SK-N-SH (cell line): ENCODE results near the gene PRKG1. TPM values are rescaled to one million over a fixed set of nuclear protein-coding genes. Genes with fewer than 3 reads are reported as not detected.

Experiments
- CTCF ChIA-PET: fragments of 300-600, 350-600 bp; formaldehyde crosslinking; extraction: SDS; loops from one replicate; lab custom pipeline; 2021; lab: Yijun Ruan, JAX
- POLR2A ChIA-PET: fragments of 350-600 bp; sonication (Branson Sonifier 250); formaldehyde crosslinking; extraction: SDS; loops from one replicate; lab custom pipeline; 2020; ENCODE audit warnings: antibody characterized with exemption, inconsistent platforms; lab: Yijun Ruan, JAX
- DNase-seq: peaks from one replicate; pipeline ENCODE4 v3.0.0; 2012
- H2AFZ ChIP-seq: fragments of 200-600 bp; sonication (generic); 2 replicates; pipeline ENCODE4 v1.8.1; 2016; ENCODE audit warnings: antibody characterized with exemption, mild to moderate bottlenecking, low read depth
- H3F3A ChIP-seq: fragments of 200-600 bp; sonication (generic); replicated peaks from 2 replicates; pipeline ENCODE3; 2016; ENCODE audit warnings: antibody characterized with exemption, mild to moderate bottlenecking; ENCODE audit not compliant: insufficient read depth
- H3K27ac ChIP-seq, 2 experiments: fragments of 200-500 bp in 1 of 2; fragments of 200-600 bp in 1 of 2; sonication (Bioruptor generic) in 1 of 2; sonication (generic), shearing (Covaris generic) in 1 of 2; 2 replicates each; pipeline versions ENCODE4 v1.5.1 to v1.6.1; 2014 to 2016; ENCODE audit warnings: low read depth in 2 of 2, inconsistent platforms in 1 of 2, low read length in 1 of 2, mild to moderate bottlenecking in 1 of 2, mixed read lengths in 1 of 2
- H3K27me3 ChIP-seq: fragments of 200-600 bp; sonication (generic), shearing (Covaris generic); 2 replicates; pipeline ENCODE4 v1.6.1; 2016; ENCODE audit warnings: mixed run types; ENCODE audit not compliant: insufficient read depth
- H3K36me3 ChIP-seq, 2 experiments: fragments of 200-500 bp in 1 of 2; fragments of 200-600 bp in 1 of 2; sonication (Bioruptor generic) in 1 of 2; sonication (generic) in 1 of 2; replicated peaks in 1 of 2; 2 replicates each; pipeline versions ENCODE3 to v1.5.1; 2014 to 2016; ENCODE audit warnings: low read length in 1 of 2, mild to moderate bottlenecking in 1 of 2; ENCODE audit not compliant: insufficient read depth in 2 of 2, control insufficient read depth in 1 of 2
- H3K4me1 ChIP-seq, 2 experiments: fragments of 200-500 bp in 1 of 2; fragments of 200-600 bp in 1 of 2; sonication (Bioruptor generic) in 1 of 2; sonication (generic), shearing (Covaris generic) in 1 of 2; 2 replicates each; pipeline versions ENCODE4 v1.5.1 to v1.6.1; 2014 to 2016; ENCODE audit warnings: low read depth in 1 of 2, low read length in 1 of 2, mixed run types in 1 of 2; ENCODE audit not compliant: insufficient read depth in 2 of 2, control insufficient read depth in 1 of 2
- H3K4me2 ChIP-seq: fragments of 200-600 bp; sonication (generic), shearing (Covaris generic); 2 replicates; pipeline ENCODE4 v1.6.1; 2017; ENCODE audit warnings: mixed run types
- H3K4me3 ChIP-seq, 2 experiments: fragments of 200-500 bp in 1 of 2; fragments of 200-600 bp in 1 of 2; sonication (Bioruptor generic) in 1 of 2; sonication (generic), shearing (Covaris generic) in 1 of 2; 2 replicates each; pipeline versions ENCODE4 v1.5.1 to v1.8.1; 2014 to 2016; ENCODE audit warnings: low read depth in 2 of 2, inconsistent platforms in 1 of 2, low read length in 1 of 2, mild to moderate bottlenecking in 1 of 2, mixed read lengths in 1 of 2, moderate library complexity in 1 of 2
- H3K79me2 ChIP-seq: fragments of 200-600 bp; sonication (generic); 2 replicates; pipeline ENCODE4 v1.8.1; 2017; ENCODE audit warnings: mild to moderate bottlenecking; ENCODE audit not compliant: insufficient read depth
- H3K9ac ChIP-seq: fragments of 200-600 bp; sonication (generic); 2 replicates; pipeline ENCODE4 v1.6.1; 2017; ENCODE audit warnings: mixed run types
- H3K9me2 ChIP-seq: fragments of 200-600 bp; sonication (generic); 2 replicates; pipeline ENCODE4 v1.6.1; 2017; ENCODE audit warnings: mixed run types
- H3K9me3 ChIP-seq: fragments of 200-600 bp; sonication (generic); 2 replicates; pipeline ENCODE4 v1.6.1; 2017; ENCODE audit warnings: mixed run types, mild to moderate bottlenecking, moderate library complexity
- H4K20me1 ChIP-seq: fragments of 200-600 bp; sonication (generic); 2 replicates; pipeline ENCODE4 v1.6.1; 2017; ENCODE audit warnings: mild to moderate bottlenecking, mixed run types; ENCODE audit not compliant: insufficient read depth
- FOSL2 ChIP-seq: IDR thresholded peaks from 2 replicates; pipeline ENCODE4 v1.4.0; 2012; ENCODE audit warnings: low read depth, mild to moderate bottlenecking, moderate library complexity, borderline replicate concordance
- FOXM1 ChIP-seq: IDR thresholded peaks from 2 replicates; pipeline ENCODE4 v1.4.0; 2012; ENCODE audit warnings: low read depth, mild to moderate bottlenecking
- JUND ChIP-seq: IDR thresholded peaks from 2 replicates; pipeline ENCODE4 v1.4.0; 2012
- MEF2A ChIP-seq: IDR thresholded peaks from 2 replicates; pipeline ENCODE4 v1.4.0; 2012; ENCODE audit warnings: low read depth, borderline replicate concordance
- NFIC ChIP-seq: IDR thresholded peaks from 2 replicates; pipeline ENCODE4 v1.4.0; 2012; ENCODE audit warnings: borderline replicate concordance
- NRF1 ChIP-seq: IDR thresholded peaks from 2 replicates; pipeline ENCODE4 v1.6.1; 2012; ENCODE audit warnings: low read depth, mild to moderate bottlenecking, low read length
- POLR2AphosphoS5 ChIP-seq: IDR thresholded peaks from 2 replicates; pipeline ENCODE4 v1.6.1; 2012; ENCODE audit warnings: low read depth, low read length
- RAD21 ChIP-seq: IDR thresholded peaks from 2 replicates; pipeline ENCODE4 v1.6.1; 2012; ENCODE audit warnings: mild to moderate bottlenecking, low read length
- RCOR1 ChIP-seq: fragments of 150-350 bp; IDR thresholded peaks from 2 replicates; pipeline ENCODE4 v1.6.1; 2017; ENCODE audit warnings: antibody characterized with exemption, low read length
- TAF1 ChIP-seq: IDR thresholded peaks from 2 replicates; pipeline ENCODE4 v1.6.1; 2012; ENCODE audit warnings: low read depth, mild to moderate bottlenecking, low read length, moderate library complexity, borderline replicate concordance
- WGBS: methylation state at CpG from one replicate; pipeline ENCODE4 v1.1.6; 2017; ENCODE audit warnings: low lambda C conversion rate; 5-methylcytosine and 5-hydroxymethylcytosine counted together
- polyA plus RNA-seq, 3 experiments: library from polyadenylated mRNA; depleted of rRNA; stranded (reverse); fragments of >200 nt; gene quantifications; 2 replicates each; pipeline ENCODE4 v1.2.3, GENCODE V29; 2012
- TF ChIP-seq, protein P1 (sequence below): IDR thresholded peaks from 2 replicates; pipeline ENCODE4 v1.6.1; 2012; ENCODE audit warnings: mild to moderate bottlenecking, low read depth, low read length, moderate library complexity
- TF ChIP-seq, protein P2 (sequence below): IDR thresholded peaks from 2 replicates; pipeline ENCODE4 v1.4.0; 2012; ENCODE audit warnings: low read depth
- TF ChIP-seq, protein P3 (sequence below): IDR thresholded peaks from 2 replicates; pipeline ENCODE4 v1.4.0; 2012; ENCODE audit warnings: low read depth, borderline replicate concordance

The PRKG1 gene
- polyA plus RNA-seq, 1 of the 3 experiments (the other 2 are of a cell fraction), result 4.1 TPM

DNA sequence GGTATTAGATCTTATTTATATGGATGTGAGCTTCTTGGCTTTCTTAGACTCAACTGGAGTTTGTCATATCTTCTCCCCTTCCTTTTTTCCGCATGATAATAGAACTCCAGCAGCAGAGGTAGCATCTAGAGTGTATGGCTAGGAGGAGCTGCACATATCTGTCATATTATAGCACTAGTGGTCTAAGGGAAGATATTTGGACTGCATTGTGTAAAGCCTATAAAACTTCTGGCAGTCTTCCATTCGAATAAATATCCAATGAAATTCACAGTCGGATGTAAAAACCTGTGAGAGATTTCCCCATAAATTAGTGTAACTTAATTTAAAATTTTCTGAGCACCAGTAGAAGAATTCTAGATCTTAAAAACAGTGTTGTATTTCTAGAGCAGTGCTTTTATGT lies 123.9 kb downstream of the PRKG1 start (continued):
- TF ChIP-seq, protein P1, sequence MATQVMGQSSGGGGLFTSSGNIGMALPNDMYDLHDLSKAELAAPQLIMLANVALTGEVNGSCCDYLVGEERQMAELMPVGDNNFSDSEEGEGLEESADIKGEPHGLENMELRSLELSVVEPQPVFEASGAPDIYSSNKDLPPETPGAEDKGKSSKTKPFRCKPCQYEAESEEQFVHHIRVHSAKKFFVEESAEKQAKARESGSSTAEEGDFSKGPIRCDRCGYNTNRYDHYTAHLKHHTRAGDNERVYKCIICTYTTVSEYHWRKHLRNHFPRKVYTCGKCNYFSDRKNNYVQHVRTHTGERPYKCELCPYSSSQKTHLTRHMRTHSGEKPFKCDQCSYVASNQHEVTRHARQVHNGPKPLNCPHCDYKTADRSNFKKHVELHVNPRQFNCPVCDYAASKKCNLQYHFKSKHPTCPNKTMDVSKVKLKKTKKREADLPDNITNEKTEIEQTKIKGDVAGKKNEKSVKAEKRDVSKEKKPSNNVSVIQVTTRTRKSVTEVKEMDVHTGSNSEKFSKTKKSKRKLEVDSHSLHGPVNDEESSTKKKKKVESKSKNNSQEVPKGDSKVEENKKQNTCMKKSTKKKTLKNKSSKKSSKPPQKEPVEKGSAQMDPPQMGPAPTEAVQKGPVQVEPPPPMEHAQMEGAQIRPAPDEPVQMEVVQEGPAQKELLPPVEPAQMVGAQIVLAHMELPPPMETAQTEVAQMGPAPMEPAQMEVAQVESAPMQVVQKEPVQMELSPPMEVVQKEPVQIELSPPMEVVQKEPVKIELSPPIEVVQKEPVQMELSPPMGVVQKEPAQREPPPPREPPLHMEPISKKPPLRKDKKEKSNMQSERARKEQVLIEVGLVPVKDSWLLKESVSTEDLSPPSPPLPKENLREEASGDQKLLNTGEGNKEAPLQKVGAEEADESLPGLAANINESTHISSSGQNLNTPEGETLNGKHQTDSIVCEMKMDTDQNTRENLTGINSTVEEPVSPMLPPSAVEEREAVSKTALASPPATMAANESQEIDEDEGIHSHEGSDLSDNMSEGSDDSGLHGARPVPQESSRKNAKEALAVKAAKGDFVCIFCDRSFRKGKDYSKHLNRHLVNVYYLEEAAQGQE, result no peak
- TF ChIP-seq MEF2A, result no peak
- TF ChIP-seq, protein P2, sequence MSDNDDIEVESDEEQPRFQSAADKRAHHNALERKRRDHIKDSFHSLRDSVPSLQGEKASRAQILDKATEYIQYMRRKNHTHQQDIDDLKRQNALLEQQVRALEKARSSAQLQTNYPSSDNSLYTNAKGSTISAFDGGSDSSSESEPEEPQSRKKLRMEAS, result no peak
- TF ChIP-seq TAF1, result no peak
- TF ChIP-seq, all 33 proteins: peak for 0

DNA sequence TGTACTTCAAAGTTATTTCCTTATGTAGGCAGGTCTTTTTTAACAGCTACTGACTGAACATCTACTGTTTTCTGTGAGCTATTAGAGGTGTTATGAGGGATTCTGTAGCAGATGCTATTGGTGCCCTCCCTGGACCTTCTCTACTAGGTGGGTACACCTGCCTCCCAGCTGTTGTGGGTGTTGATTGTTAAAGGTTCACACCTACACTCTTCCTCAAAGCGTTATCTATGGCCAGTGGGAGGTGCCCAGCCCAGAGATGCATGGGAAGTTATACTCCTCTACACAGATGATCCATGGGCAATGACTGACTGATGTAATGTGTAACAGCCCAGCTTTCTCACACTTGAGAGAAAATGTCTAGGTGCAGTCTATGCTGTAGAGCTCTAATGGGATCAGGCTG lies 127.7 kb downstream of the PRKG1 start:
- CTCF ChIA-PET, result no interaction called here
- POLR2A ChIA-PET, result no interaction called here
- WGBS, result 63% methylated on average over 1 of the region's 1 CpG

More for the DNA sequence above, 127.7 kb downstream of the PRKG1 start:
- H3K9ac ChIP-seq, result no peak overlapping the region
- H3K36me3 ChIP-seq, result no peaks in the 10 kb centered on the region
- H4K20me1 ChIP-seq, result no peaks in the 10 kb centered on the region
- no peak overlapping the region for H3K4me3 ChIP-seq
- no peak overlapping the region for H2AFZ ChIP-seq
- no peak overlapping the region for H3K27ac ChIP-seq
- TF ChIP-seq NRF1, result no peak
- TF ChIP-seq, protein P3, sequence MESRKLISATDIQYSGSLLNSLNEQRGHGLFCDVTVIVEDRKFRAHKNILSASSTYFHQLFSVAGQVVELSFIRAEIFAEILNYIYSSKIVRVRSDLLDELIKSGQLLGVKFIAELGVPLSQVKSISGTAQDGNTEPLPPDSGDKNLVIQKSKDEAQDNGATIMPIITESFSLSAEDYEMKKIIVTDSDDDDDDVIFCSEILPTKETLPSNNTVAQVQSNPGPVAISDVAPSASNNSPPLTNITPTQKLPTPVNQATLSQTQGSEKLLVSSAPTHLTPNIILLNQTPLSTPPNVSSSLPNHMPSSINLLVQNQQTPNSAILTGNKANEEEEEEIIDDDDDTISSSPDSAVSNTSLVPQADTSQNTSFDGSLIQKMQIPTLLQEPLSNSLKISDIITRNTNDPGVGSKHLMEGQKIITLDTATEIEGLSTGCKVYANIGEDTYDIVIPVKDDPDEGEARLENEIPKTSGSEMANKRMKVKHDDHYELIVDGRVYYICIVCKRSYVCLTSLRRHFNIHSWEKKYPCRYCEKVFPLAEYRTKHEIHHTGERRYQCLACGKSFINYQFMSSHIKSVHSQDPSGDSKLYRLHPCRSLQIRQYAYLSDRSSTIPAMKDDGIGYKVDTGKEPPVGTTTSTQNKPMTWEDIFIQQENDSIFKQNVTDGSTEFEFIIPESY, result no peak
- no peak for TF ChIP-seq RCOR1
- no peak for TF ChIP-seq FOSL2
- no peak for TF ChIP-seq NFIC
- no peak for TF ChIP-seq POLR2AphosphoS5
- no peak for TF ChIP-seq JUND
- TF ChIP-seq RAD21, result no peak
- no peak for TF ChIP-seq FOXM1
- H3K79me2 ChIP-seq, result no peaks in the 10 kb centered on the region
- no peaks in the 10 kb centered on the region for H3K4me1 ChIP-seq
- no peak overlapping the region for H3K4me2 ChIP-seq
- H3K9me3 ChIP-seq, result no peaks in the 10 kb centered on the region
- no peaks in the 10 kb centered on the region for H3K27me3 ChIP-seq
- H3F3A ChIP-seq, result no peaks in the 10 kb centered on the region
- no peak for DNase-seq
- H3K9me2 ChIP-seq, result no peaks in the 10 kb centered on the region
